Right lobe of liver (tissue), 4 donors: ENCODE measurements around the gene SERTAD1.

ENCODE experiments used
- POLR2A ChIP-seq: fragments of 450-650 bp; IDR thresholded peaks from one replicate; pipeline ENCODE4 v1.6.1; 2017; ENCODE audit warnings: antibody characterized with exemption, mild to moderate bottlenecking
- TF ChIP-seq, protein P1 (sequence below), 4 donors: fragments of 200-600 bp in 3 of 4; fragments of 450-650 bp in 1 of 4; IDR thresholded peaks; one replicate each; pipeline versions ENCODE4 v1.5.1 to v1.8.0; 2016 to 2022; ENCODE audit warnings: antibody characterized with exemption in 4 of 4, mild to moderate bottlenecking in 2 of 4
- donor health status: DM: no; HTN: no; CAD: no.
- donor health status: DM: no; HTN: no; CAD: no.
- donor health status: DM: no; HTN: yes; CAD: no.

- no peak for TF ChIP-seq POLR2A
- TF ChIP-seq, protein P1, sequence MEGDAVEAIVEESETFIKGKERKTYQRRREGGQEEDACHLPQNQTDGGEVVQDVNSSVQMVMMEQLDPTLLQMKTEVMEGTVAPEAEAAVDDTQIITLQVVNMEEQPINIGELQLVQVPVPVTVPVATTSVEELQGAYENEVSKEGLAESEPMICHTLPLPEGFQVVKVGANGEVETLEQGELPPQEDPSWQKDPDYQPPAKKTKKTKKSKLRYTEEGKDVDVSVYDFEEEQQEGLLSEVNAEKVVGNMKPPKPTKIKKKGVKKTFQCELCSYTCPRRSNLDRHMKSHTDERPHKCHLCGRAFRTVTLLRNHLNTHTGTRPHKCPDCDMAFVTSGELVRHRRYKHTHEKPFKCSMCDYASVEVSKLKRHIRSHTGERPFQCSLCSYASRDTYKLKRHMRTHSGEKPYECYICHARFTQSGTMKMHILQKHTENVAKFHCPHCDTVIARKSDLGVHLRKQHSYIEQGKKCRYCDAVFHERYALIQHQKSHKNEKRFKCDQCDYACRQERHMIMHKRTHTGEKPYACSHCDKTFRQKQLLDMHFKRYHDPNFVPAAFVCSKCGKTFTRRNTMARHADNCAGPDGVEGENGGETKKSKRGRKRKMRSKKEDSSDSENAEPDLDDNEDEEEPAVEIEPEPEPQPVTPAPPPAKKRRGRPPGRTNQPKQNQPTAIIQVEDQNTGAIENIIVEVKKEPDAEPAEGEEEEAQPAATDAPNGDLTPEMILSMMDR (IDR thresholded peaks at IDR 0.05): no peak
Observed at GRCh38 chr19:40388481-40388880, 37.3 kb downstream of the SERTAD1 start.
